Caco-2 (cell line): ENCODE results near the gene CD63. TPM values are rescaled to one million over a fixed set of nuclear protein-coding genes. Genes with fewer than 3 reads are reported as not detected.
A peak's percentile ranks its signal among the peaks of the same experiment; 100 is the strongest.

ENCODE experiments used
- BruUV-seq: library from RNA; stranded (reverse); fragments of 400-500 nt; replicated peaks from 2 replicates; lab custom pipeline; 2021; lab: Mats Ljungman, UMichigan
- CTCF ChIA-PET: fragments of 300-600 bp; sonication (Branson Sonifier 250); formaldehyde crosslinking; loops from one replicate; lab custom pipeline; 2022; ENCODE audit warnings: antibody characterized with exemption; lab: Charles Lee
- POLR2A ChIA-PET: fragments of 300-600 bp; sonication (Branson Sonifier 250); formaldehyde crosslinking; loops from one replicate; lab custom pipeline; 2022; ENCODE audit warnings: antibody characterized with exemption; lab: Charles Lee
- DNase-seq, 2 experiments: peaks; one replicate each; pipeline versions ENCODE4 v3.0.0 to v3.0.0-alpha.2; 2020 to 2022
- H3K27me3 ChIP-seq: replicated peaks from 2 replicates; pipeline ENCODE4 v1.6.0; 2011; ENCODE audit warnings: low read length; ENCODE audit not compliant: control insufficient read depth, insufficient read depth
- H3K36me3 ChIP-seq: 2 replicates; pipeline ENCODE4 v1.5.1; 2011; ENCODE audit warnings: low read length; ENCODE audit not compliant: control insufficient read depth, insufficient read depth
- H3K4me1 ChIP-seq: fragments of 250-450 bp; sonication (Bioruptor Pico); 2 replicates; pipeline ENCODE4 v1.5.1; 2020; ENCODE audit warnings: mild to moderate bottlenecking
- H3K4me3 ChIP-seq: 2 replicates; pipeline ENCODE4 v1.5.1; 2011; ENCODE audit warnings: low read depth, mild to moderate bottlenecking, control low read depth, low read length
- H3K9me3 ChIP-seq: fragments of 250-450 bp; sonication (Bioruptor Pico); 2 replicates; pipeline ENCODE4 v1.5.1; 2020; ENCODE audit warnings: mild to moderate bottlenecking, moderate library complexity
- H3K27ac Mint-ChIP-seq: one replicate; pipeline ENCODE4 v1.8.0; 2022; ENCODE audit warnings: mixed read lengths; ENCODE audit not compliant: unreplicated experiment
- H3K27me3 Mint-ChIP-seq: one replicate; pipeline ENCODE4 v1.8.0; 2022; ENCODE audit warnings: mixed read lengths; ENCODE audit not compliant: insufficient read depth, unreplicated experiment
- H3K36me3 Mint-ChIP-seq: one replicate; pipeline ENCODE4 v1.8.0; 2022; ENCODE audit warnings: mild to moderate bottlenecking, mixed read lengths; ENCODE audit not compliant: insufficient read depth, unreplicated experiment
- H3K4me1 Mint-ChIP-seq: one replicate; pipeline ENCODE4 v1.8.0; 2022; ENCODE audit warnings: low read depth, mixed read lengths; ENCODE audit not compliant: unreplicated experiment
- H3K4me3 Mint-ChIP-seq: one replicate; pipeline ENCODE4 v1.8.0; 2022; ENCODE audit warnings: mild to moderate bottlenecking, moderate library complexity, mixed read lengths; ENCODE audit not compliant: unreplicated experiment
- H3K9me3 Mint-ChIP-seq: one replicate; pipeline ENCODE4 v1.8.0; 2022; ENCODE audit warnings: mixed read lengths; ENCODE audit not compliant: unreplicated experiment
- CTCF ChIP-seq, 2 experiments: fragments of 200-600 bp in 1 of 2; IDR thresholded peaks; 1 replicate in 1 of 2; 2 replicates in 1 of 2; pipeline versions ENCODE4 v1.5.1 to v1.8.0; 2011 to 2022; ENCODE audit warnings: antibody characterized with exemption in 1 of 2, control low read depth in 1 of 2, inconsistent platforms in 1 of 2, low read depth in 1 of 2, low read length in 1 of 2, mild to moderate bottlenecking in 1 of 2, moderate library complexity in 1 of 2; ENCODE audit not compliant: insufficient read depth in 1 of 2, severe bottlenecking in 1 of 2, unreplicated experiment in 1 of 2
- intact Hi-C: fragments of 100-400 bp; cut with micrococcal nuclease; formaldehyde crosslinking; loops from one replicate; pipeline ENCODE4 v1.10.0; 2022; ENCODE audit not compliant: unreplicated experiment
- total RNA-seq: library from RNA; stranded (reverse); gene quantifications from 2 replicates; pipeline ENCODE4 v1.2.3, GENCODE V29; 2022

The CD63 gene
- total RNA-seq, 1 experiment from 2014 or later, result 947 TPM

GRCh38 chr12:55722948-55723347 is 5.9 kb downstream of the CD63 start:
- Mint-ChIP-seq H3K27ac (no peak overlapping the region), H3K36me3 (peaks cover 55% of the 10 kb centered on the region), H3K27me3 (no peaks in the 10 kb centered on the region), H3K4me3 (no peak overlapping the region), H3K9me3 (no peaks in the 10 kb centered on the region), H3K4me1 (peaks cover 8% of the 10 kb centered on the region)
- ChIA-PET POLR2A (no interaction called here), CTCF (interaction anchor here (1.3 kb wide), 1 partner anchor 30 kb away, joined by 3 read pairs; no protein-coding TSS in a partner anchor)
- BruUV-seq, result TSS peak; percentile 4
- TF ChIP-seq CTCF (IDR thresholded peaks at IDR 0.05; ENCODE audit: insufficient read depth in 1 of 2, low read depth in 1 of 2, low read length in 1 of 2, severe bottlenecking in 1 of 2, unreplicated experiment in 1 of 2), result no peak
- H3K36me3 ChIP-seq, result peaks cover 4% of the 10 kb centered on the region
- H3K4me1 ChIP-seq, result peaks cover 44% of the 10 kb centered on the region
- no peak for DNase-seq
- intact Hi-C loops, result no loop called here
- no peaks in the 10 kb centered on the region for H3K27me3 ChIP-seq
- H3K9me3 ChIP-seq, result no peaks in the 10 kb centered on the region
- H3K4me3 ChIP-seq, result no peak overlapping the region

- H3K36me3 ChIP-seq, result peaks cover 3% of the 10 kb centered on the region
- ChIA-PET POLR2A (interaction anchor here (1.7 kb wide), 1 partner anchor 8 kb away, joined by 14 read pairs; the partner anchor contains the start of gene CD63), CTCF (interaction anchor here (1.3 to 3.9 kb wide), 6 partner anchors 8 to 45 kb away, joined by 3 to 102 read pairs (median 19); partner anchors contain the start of gene CD63)
- TF ChIP-seq CTCF (IDR thresholded peaks at IDR 0.05; ENCODE audit: insufficient read depth in 1 of 2, low read depth in 1 of 2, low read length in 1 of 2, severe bottlenecking in 1 of 2, unreplicated experiment in 1 of 2), result no peak
- H3K27ac Mint-ChIP-seq, result peak overlapping the region; percentile 63
- no peaks in the 10 kb centered on the region for H3K9me3 Mint-ChIP-seq
- DNase-seq, result no peak
- no peaks in the 10 kb centered on the region for H3K27me3 Mint-ChIP-seq
- H3K9me3 ChIP-seq, result no peaks in the 10 kb centered on the region
- intact Hi-C loops, result loop anchor here (1.0 to 2.0 kb wide), 4 partner anchors 17 to 102 kb away; a partner anchor contains a TSS
- peaks cover 8% of the 10 kb centered on the region for H3K4me1 Mint-ChIP-seq
- H3K27me3 ChIP-seq, result no peaks in the 10 kb centered on the region
- no TSS peak for BruUV-seq
- peaks cover 43% of the 10 kb centered on the region for H3K4me1 ChIP-seq
- no peak overlapping the region for H3K4me3 Mint-ChIP-seq
- H3K4me3 ChIP-seq, result no peak overlapping the region
- H3K36me3 Mint-ChIP-seq, result peaks cover 46% of the 10 kb centered on the region
Measured at GRCh38 chr12:55721601-55722213, 7.1 kb downstream of the CD63 start.

- no peaks in the 10 kb centered on the region for H3K27me3 ChIP-seq
- TSS peak; percentile 24 for BruUV-seq
- peak in 1 of 2 experiments; percentile 68 for DNase-seq
- ChIA-PET POLR2A (interaction anchor here (1.5 to 1.7 kb wide), 3 partner anchors 9 to 39 kb away, joined by 8 to 14 read pairs (median 10); partner anchors contain the start of gene CD63), CTCF (interaction anchor here (0.7 to 3.9 kb wide), 9 partner anchors 9 to 64 kb away, joined by 3 to 102 read pairs (median 7); partner anchors contain the start of genes CD63 and ITGA7)
- peaks cover 8% of the 10 kb centered on the region for H3K4me1 Mint-ChIP-seq
- no peak overlapping the region for H3K4me3 Mint-ChIP-seq
- H3K4me3 ChIP-seq, result peak overlapping the region; percentile 27; the same call in 1 of the 2 replicates
- intact Hi-C loops, result loop anchor here (1.0 to 2.0 kb wide), 4 partner anchors 16 to 102 kb away; a partner anchor contains a TSS
- peaks cover 3% of the 10 kb centered on the region for H3K36me3 ChIP-seq
- H3K9me3 Mint-ChIP-seq, result no peaks in the 10 kb centered on the region
- H3K27ac Mint-ChIP-seq, result peak overlapping the region; percentile 63
- peak; percentile 48 to 67 for TF ChIP-seq CTCF (IDR thresholded peaks at IDR 0.05; ENCODE audit: insufficient read depth in 1 of 2, low read depth in 1 of 2, low read length in 1 of 2, severe bottlenecking in 1 of 2, unreplicated experiment in 1 of 2)
- H3K4me1 ChIP-seq, result peaks cover 42% of the 10 kb centered on the region
- no peaks in the 10 kb centered on the region for H3K9me3 ChIP-seq
- H3K27me3 Mint-ChIP-seq, result no peaks in the 10 kb centered on the region
- peaks cover 46% of the 10 kb centered on the region for H3K36me3 Mint-ChIP-seq
Measured at GRCh38 chr12:55720894-55721444, 7.8 kb downstream of the CD63 start.
